Measurements from ENCODE around the gene SMYD2.

The SMYD2 gene

DNA sequence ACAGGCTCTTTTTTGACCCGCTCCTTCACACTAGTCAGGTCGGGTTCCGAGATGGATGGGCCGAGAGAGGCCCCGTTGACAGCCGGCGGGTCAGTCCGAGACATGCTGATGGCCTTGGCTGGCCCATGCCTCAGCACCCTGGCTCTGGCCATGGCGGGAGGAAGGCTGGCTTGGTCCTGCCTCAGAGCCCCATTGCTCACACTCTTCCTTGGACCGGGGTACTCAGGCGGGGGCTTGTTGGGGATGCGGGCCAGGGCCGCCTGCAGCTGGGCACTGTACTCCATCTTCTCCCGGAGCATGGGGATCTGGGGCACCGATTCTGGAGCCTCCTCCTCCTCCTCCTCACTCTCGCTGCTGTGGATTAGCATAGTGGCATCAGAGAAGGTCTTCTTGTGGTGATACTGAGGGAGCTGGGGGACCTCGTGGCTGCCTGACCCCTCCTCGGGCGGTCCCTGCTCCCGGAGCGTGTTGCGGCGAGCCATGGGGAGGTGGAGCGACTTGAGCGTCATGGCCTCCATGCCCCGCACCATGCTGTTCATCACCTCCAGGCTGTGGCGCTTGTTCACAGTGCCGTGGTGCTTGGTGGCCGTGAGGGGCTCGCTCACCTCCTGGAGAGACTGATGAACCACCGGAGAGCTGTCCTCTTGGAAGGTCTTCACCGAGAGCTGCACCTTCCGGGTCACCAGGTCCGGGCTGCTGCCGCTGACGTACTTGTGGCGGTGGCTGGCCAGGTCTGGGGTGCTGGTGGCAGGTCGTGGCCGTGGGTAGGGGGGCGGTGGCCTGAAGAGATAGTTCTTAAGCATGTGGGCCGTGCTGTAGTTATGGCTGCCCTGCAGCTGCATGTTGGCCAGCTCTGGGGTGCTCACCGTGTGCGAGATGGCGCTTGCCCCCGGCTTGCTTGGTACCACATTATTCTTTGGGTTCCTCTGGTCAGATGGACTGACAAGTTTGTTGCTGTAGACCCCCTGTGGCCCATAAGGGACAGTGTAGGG, 102.7 kb downstream of the SMYD2 start:
- TF ChIP-seq GATA2 (IDR thresholded peaks at IDR 0.05; ENCODE audit: low read depth, low read length) (no peak), GATA3 (IDR thresholded peaks at IDR 0.05; ENCODE audit: low read depth, low read length) (no peak)

DNA sequence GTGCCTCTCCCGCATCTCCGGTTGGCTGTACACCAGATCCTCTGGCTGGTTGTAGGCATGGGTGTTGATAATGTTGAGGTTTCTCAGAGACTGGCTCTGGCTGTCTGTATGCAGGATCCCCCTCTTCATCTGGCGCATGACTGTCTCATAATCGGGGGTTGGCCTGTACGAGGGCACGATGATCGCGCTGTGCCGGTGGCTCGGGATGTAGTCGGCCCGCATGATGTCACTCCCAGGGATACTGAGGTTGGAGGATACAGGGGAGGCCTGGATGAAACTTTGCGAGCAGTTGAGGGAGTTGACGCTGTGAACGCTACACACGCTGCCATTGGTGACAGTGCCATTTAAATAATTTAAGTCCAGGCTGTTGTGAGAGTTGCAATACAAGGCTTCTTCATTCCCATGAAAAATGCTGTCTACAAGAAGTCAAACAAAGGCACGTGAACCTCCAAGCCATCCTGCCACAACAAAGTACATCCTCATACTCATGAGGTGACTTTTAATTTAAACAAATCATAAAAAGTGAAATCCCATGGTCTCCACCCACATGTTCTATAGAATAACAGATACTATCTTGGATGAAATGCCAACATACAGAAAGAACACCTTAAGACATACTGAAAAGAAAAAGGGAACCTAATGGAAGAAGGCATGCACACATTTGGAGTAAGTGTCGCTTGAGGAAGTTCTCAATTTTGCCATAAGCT, 103.6 kb downstream of the SMYD2 start:
- no peak for TF ChIP-seq GATA2 (IDR thresholded peaks at IDR 0.05; ENCODE audit: low read depth, low read length)
- no peak for TF ChIP-seq GATA3 (IDR thresholded peaks at IDR 0.05; ENCODE audit: low read depth, low read length)

DNA sequence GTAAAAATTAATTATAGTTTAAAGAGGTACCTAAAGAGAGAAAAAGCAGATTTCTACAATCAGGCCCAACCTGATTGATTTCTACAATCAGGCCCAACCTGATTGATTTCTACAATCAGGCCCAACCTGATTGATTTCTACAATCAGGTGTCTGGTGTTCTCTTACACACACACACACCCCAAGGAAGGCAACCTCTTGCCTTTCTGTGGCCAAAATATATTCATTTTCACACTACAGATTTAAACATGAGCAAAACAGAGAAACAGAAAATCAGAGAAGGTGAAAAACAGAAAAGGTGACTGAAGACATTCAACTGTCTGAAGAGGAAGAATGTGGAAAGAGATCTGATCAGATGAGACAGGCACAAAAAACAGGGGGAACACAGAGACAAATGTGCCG, 104.5 kb downstream of the SMYD2 start:
- TF ChIP-seq GATA2 (IDR thresholded peaks at IDR 0.05; ENCODE audit: low read depth, low read length) (no peak), GATA3 (IDR thresholded peaks at IDR 0.05; ENCODE audit: low read depth, low read length) (no peak)

DNA sequence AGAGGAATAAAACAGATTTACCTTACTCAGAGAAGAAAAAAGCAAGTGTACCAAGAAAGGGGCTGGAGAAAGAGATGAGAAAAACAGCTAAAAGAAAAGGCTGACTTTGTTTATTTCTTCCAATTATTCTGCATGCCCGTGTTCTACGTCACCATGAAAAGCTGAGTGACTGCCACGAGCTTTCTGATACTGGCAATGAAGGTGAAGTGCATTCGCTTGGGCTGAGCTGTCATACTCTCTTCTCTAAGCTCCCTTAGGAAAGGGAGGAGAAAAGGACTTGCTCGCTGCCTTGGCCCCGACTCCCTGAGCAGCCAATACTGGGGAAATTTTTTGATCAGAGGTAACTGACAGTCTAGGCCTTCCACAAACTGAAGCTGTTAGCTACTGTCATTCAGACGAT, 105.4 kb downstream of the SMYD2 start:
- TF ChIP-seq GATA2 (IDR thresholded peaks at IDR 0.05; ENCODE audit: low read depth, low read length), result no peak
- TF ChIP-seq GATA3 (IDR thresholded peaks at IDR 0.05; ENCODE audit: low read depth, low read length), result no peak
